Kidney epithelial cell (primary cell): ENCODE data around the gene RAP1B. TPM values are rescaled to one million over a fixed set of nuclear protein-coding genes. Genes with fewer than 3 reads are reported as not detected.

Experiments used
- DNase-seq: peaks from one replicate; pipeline ENCODE4 v3.0.0-alpha.2; 2010; ENCODE audit warnings: low read depth
- H3K27me3 ChIP-seq: 2 replicates; pipeline ENCODE4 v1.6.0; 2011; ENCODE audit warnings: low read length; ENCODE audit not compliant: control insufficient read depth, insufficient read depth
- H3K36me3 ChIP-seq: 2 replicates; pipeline ENCODE4 v1.5.1; 2011; ENCODE audit warnings: low read length; ENCODE audit not compliant: control insufficient read depth, insufficient read depth
- H3K4me3 ChIP-seq: 2 replicates; pipeline ENCODE4 v1.5.1; 2011; ENCODE audit warnings: low read depth, mild to moderate bottlenecking, control low read depth, low read length
- total RNA-seq: library from RNA; depleted of rRNA; stranded (reverse); fragments of >200 nt; gene quantifications from 2 replicates; pipeline ENCODE4 v1.2.3, GENCODE V29; 2015
- TF ChIP-seq, protein P1 (sequence below): IDR thresholded peaks from 2 replicates; pipeline ENCODE4 v1.5.1; 2011; ENCODE audit warnings: mild to moderate bottlenecking, moderate library complexity, low read length, control low read depth, inconsistent platforms; ENCODE audit not compliant: insufficient read depth, poor library complexity, severe bottlenecking

Gene RAP1B
- total RNA-seq, 1 donor from 2014 or later, result 194 TPM

- Histone ChIP-seq H3K27me3 (no peaks in the 10 kb centered on the region), H3K36me3 (no peaks in the 10 kb centered on the region), H3K4me3 (no peak overlapping the region)
- DNase-seq, result no peak
- TF ChIP-seq, protein P1, sequence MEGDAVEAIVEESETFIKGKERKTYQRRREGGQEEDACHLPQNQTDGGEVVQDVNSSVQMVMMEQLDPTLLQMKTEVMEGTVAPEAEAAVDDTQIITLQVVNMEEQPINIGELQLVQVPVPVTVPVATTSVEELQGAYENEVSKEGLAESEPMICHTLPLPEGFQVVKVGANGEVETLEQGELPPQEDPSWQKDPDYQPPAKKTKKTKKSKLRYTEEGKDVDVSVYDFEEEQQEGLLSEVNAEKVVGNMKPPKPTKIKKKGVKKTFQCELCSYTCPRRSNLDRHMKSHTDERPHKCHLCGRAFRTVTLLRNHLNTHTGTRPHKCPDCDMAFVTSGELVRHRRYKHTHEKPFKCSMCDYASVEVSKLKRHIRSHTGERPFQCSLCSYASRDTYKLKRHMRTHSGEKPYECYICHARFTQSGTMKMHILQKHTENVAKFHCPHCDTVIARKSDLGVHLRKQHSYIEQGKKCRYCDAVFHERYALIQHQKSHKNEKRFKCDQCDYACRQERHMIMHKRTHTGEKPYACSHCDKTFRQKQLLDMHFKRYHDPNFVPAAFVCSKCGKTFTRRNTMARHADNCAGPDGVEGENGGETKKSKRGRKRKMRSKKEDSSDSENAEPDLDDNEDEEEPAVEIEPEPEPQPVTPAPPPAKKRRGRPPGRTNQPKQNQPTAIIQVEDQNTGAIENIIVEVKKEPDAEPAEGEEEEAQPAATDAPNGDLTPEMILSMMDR, result no peak
Observed at GRCh38 chr12:68648179-68648578, 37.5 kb downstream of the RAP1B start.

DNA sequence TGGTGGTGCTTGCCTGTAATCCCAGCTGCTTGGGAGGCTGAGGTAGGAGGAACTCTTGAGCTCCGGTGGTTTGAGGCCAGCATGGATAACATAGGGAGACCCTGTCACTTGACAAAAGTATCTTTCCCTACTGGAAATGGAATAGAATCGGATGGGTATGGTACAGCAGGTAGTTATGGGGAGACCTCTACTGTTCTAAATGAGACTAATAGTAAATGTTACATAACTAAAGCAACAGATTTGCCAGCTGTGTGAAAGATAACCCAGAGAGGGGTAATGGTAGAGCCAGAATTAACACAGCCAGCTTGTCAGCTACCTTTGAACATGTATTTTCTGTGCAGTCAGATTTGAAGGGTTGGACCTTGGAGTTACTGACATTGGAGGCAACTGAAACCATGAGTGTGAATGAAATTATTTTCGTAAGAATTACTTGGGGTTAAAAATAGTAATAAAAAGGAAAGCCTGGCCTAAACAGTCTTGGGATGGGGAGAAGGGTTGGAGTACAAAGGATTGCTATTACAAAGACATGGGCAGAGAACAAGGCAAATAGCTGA lies 54.4 kb downstream of the RAP1B start:
- TF ChIP-seq, protein P1, result no peak
- no peaks in the 10 kb centered on the region for H3K27me3 ChIP-seq
- H3K36me3 ChIP-seq, result no peaks in the 10 kb centered on the region

GRCh38 chr12:68667291-68667690 lies 56.6 kb downstream of the RAP1B start:
- DNase-seq, result no peak
- H3K36me3 ChIP-seq, result no peaks in the 10 kb centered on the region
- H3K27me3 ChIP-seq, result no peaks in the 10 kb centered on the region
- TF ChIP-seq, protein P1, result no peak
- no peak overlapping the region for H3K4me3 ChIP-seq

More for the DNA sequence above, 54.4 kb downstream of the RAP1B start:
- no peak for DNase-seq
- H3K4me3 ChIP-seq, result no peak overlapping the region

- H3K36me3 ChIP-seq, result no peaks in the 10 kb centered on the region
- no peaks in the 10 kb centered on the region for H3K27me3 ChIP-seq
- no peak overlapping the region for H3K4me3 ChIP-seq
- peak; percentile 5 for DNase-seq
- TF ChIP-seq, protein P1, result no peak
Observed at GRCh38 chr12:68667896-68668295, 57.2 kb downstream of the RAP1B start.

GRCh38 chr12:68671179-68671578 lies 60.5 kb downstream of the RAP1B start:
- H3K27me3 ChIP-seq, result no peaks in the 10 kb centered on the region
- H3K36me3 ChIP-seq, result no peaks in the 10 kb centered on the region
- no peak overlapping the region for H3K4me3 ChIP-seq
- TF ChIP-seq, protein P1, result no peak
- DNase-seq, result no peak

GRCh38 chr12:68673788-68674187 lies 63.1 kb downstream of the RAP1B start:
- DNase-seq, result no peak
- Histone ChIP-seq H3K4me3 (no peak overlapping the region), H3K36me3 (no peaks in the 10 kb centered on the region), H3K27me3 (no peaks in the 10 kb centered on the region)
- TF ChIP-seq, protein P1, result no peak
